ENCODE measurements around the gene WDFY1.

DNA sequence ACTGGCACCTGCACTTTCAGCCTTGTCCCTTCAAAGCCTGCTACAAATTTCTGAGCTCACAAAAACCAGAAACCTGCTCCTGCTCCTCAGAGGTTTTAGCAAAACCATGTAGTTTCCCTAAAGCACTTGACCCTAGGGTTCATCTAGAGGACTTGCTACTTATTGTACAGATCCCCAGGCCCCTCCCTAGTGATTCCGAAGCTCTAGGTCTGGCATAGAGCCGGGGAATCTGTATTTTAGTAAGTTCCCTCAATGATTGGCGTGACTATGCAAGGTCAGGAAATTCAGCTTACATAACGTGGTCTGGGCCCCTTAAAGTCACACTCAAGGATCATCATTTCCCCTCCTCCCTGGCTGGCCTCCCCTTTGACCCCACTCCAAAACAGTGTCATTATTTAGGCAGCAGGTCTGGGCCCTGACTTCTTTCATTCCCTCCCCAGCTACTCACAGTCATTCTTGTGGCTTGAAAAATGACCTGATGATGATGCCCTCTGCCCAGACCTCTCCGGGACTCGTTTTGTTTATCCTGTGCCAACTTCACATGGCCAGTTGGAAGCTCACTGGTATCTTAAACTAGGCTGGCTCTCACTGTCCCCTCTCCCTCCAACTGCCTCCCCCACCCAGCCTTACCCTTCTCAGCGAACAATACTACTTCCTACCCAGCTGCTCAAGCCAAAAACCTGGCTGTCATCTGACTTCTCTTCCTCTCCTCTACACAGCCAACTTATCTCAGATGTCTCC, 36.0 kb downstream of the WDFY1 start:
- TF ChIP-seq, protein P1, sequence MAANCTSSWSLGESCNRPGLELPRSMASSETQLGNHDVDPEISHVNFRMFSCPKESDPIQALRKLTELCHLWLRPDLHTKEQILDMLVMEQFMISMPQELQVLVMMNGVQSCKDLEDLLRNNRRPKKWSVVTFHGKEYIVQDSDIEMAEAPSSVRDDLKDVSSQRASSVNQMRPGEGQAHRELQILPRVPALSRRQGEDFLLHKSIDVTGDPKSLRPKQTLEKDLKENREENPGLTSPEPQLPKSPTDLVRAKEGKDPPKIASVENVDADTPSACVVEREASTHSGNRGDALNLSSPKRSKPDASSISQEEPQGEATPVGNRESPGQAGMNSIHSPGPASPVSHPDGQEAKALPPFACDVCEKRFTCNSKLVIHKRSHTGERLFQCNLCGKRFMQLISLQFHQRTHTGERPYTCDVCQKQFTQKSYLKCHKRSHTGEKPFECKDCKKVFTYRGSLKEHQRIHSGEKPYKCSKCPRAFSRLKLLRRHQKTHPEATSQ (tag by site-specific recombination; IDR thresholded peaks at IDR 0.05) = no peak
- TF ChIP-seq ZNF121 (tag by site-specific recombination; IDR thresholded peaks at IDR 0.05) = no peak
- TF ChIP-seq, protein P2, sequence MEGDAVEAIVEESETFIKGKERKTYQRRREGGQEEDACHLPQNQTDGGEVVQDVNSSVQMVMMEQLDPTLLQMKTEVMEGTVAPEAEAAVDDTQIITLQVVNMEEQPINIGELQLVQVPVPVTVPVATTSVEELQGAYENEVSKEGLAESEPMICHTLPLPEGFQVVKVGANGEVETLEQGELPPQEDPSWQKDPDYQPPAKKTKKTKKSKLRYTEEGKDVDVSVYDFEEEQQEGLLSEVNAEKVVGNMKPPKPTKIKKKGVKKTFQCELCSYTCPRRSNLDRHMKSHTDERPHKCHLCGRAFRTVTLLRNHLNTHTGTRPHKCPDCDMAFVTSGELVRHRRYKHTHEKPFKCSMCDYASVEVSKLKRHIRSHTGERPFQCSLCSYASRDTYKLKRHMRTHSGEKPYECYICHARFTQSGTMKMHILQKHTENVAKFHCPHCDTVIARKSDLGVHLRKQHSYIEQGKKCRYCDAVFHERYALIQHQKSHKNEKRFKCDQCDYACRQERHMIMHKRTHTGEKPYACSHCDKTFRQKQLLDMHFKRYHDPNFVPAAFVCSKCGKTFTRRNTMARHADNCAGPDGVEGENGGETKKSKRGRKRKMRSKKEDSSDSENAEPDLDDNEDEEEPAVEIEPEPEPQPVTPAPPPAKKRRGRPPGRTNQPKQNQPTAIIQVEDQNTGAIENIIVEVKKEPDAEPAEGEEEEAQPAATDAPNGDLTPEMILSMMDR (tag by site-specific recombination; IDR thresholded peaks at IDR 0.05) = no peak
- TF ChIP-seq, protein P3, sequence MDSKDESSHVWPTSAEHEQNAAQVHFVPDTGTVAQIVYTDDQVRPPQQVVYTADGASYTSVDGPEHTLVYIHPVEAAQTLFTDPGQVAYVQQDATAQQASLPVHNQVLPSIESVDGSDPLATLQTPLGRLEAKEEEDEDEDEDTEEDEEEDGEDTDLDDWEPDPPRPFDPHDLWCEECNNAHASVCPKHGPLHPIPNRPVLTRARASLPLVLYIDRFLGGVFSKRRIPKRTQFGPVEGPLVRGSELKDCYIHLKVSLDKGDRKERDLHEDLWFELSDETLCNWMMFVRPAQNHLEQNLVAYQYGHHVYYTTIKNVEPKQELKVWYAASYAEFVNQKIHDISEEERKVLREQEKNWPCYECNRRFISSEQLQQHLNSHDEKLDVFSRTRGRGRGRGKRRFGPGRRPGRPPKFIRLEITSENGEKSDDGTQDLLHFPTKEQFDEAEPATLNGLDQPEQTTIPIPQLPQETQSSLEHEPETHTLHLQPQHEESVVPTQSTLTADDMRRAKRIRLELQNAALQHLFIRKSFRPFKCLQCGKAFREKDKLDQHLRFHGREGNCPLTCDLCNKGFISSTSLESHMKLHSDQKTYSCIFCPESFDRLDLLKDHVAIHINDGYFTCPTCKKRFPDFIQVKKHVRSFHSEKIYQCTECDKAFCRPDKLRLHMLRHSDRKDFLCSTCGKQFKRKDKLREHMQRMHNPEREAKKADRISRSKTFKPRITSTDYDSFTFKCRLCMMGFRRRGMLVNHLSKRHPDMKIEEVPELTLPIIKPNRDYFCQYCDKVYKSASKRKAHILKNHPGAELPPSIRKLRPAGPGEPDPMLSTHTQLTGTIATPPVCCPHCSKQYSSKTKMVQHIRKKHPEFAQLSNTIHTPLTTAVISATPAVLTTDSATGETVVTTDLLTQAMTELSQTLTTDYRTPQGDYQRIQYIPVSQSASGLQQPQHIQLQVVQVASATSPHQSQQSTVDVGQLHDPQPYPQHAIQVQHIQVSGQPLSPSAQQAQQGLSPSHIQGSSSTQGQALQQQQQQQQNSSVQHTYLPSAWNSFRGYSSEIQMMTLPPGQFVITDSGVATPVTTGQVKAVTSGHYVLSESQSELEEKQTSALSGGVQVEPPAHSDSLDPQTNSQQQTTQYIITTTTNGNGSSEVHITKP (tag by site-specific recombination; IDR thresholded peaks at IDR 0.05) = no peak
- TF ChIP-seq ZNF274 (IDR thresholded peaks at IDR 0.05; ENCODE audit: low read length) = no peak
- TF ChIP-seq ZNF274 (tag by site-specific recombination; IDR thresholded peaks at IDR 0.05; ENCODE audit: borderline replicate concordance) = no peak
- no peak for TF ChIP-seq ZFP69B (tag by site-specific recombination; IDR thresholded peaks at IDR 0.05)
- TF ChIP-seq, protein P4, sequence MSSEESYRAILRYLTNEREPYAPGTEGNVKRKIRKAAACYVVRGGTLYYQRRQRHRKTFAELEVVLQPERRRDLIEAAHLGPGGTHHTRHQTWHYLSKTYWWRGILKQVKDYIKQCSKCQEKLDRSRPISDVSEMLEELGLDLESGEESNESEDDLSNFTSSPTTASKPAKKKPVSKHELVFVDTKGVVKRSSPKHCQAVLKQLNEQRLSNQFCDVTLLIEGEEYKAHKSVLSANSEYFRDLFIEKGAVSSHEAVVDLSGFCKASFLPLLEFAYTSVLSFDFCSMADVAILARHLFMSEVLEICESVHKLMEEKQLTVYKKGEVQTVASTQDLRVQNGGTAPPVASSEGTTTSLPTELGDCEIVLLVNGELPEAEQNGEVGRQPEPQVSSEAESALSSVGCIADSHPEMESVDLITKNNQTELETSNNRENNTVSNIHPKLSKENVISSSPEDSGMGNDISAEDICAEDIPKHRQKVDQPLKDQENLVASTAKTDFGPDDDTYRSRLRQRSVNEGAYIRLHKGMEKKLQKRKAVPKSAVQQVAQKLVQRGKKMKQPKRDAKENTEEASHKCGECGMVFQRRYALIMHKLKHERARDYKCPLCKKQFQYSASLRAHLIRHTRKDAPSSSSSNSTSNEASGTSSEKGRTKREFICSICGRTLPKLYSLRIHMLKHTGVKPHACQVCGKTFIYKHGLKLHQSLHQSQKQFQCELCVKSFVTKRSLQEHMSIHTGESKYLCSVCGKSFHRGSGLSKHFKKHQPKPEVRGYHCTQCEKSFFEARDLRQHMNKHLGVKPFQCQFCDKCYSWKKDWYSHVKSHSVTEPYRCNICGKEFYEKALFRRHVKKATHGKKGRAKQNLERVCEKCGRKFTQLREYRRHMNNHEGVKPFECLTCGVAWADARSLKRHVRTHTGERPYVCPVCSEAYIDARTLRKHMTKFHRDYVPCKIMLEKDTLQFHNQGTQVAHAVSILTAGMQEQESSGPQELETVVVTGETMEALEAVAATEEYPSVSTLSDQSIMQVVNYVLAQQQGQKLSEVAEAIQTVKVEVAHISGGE (tag by site-specific recombination; conservative IDR thresholded peaks at IDR 0.05; ENCODE audit: low read depth) = no peak
- TF ChIP-seq ZNF174 (tag by site-specific recombination; IDR thresholded peaks at IDR 0.05) = no peak
- TF ChIP-seq GLI4 (tag by site-specific recombination; IDR thresholded peaks at IDR 0.05) = no peak
- TF ChIP-seq ZXDB (tag by site-specific recombination; IDR thresholded peaks at IDR 0.05) = no peak
- TF ChIP-seq HOXA7 (CRISPR knock-in tag; IDR thresholded peaks at IDR 0.05; ENCODE audit: borderline replicate concordance) = no peak
- no peak for TF ChIP-seq ZNF2 (tag by site-specific recombination; IDR thresholded peaks at IDR 0.05)
